Stimulated activated CD8-positive, alpha-beta memory T cell treated with anti-CD3 and anti-CD28 coated beads, Interleukin-15, amount 100 ng/mL, for 4 hours (primary cell): ENCODE data around the gene YAP1.

ENCODE experiments used
- DNase-seq, 2 donors: peaks; one replicate each; pipeline ENCODE4 v3.0.0-alpha.2; 2020; ENCODE audit warnings: low read depth in 2 of 2

YAP1 gene

DNA sequence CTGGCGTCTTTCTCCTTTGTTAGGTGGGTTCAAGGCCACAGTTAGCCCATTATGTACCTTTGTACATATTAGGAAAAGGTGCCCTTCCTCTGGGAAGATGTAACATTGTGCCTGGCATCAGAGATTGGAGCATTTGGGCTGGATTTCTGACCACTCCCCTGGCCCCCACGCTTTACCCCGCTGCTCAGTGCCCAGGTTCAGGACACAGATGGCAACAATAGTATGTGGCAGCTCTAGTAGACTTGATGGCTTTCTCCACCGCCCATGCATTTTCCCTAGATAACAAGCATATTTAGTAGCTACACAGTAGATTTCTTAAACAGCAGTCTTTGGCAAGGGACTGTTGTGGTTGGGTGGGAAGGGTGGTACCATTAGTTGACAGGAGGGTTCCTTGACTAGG is 53.1 kb downstream of the YAP1 start:
- no peak for DNase-seq

DNA sequence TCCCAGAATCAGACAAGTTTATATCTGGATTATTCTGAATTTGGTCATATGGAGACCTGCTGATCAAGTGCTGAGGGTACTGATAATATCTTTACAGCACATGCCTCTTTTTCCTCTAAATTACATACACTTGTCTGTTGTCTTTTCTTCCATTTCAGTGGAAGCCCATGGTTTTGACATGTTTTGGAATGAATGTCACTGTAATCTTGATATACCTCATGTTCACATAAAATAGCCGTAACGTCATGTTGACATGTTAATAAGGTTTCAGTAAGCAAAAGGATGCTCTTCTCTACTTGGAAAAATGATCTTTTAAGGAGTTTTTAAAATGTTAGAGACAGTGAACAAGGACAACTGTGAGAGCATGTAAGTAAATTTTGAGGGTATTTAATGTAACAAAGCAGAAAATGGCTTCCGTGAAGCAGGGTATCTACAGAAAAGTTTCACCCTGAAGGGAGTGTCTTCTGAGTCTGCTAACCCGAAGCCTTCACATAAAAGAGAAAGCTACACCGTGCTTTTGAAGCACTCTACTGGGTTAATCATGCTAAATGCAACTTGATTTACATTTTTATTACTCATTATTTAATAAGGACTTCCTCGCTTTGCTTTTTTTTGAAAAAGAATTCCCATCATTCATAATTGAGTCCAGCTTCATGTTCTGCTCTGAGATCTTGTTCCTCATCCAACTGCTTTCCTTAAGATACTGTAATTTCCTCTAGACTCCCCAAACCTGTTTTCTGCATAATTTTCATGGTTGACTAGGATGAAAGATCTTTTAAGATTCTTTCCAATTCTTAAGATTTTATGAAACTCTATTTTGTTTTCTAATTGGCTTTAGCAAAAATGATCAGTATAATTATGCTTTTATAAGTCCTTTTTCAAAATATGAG is 56.2 kb downstream of the YAP1 start:
- DNase-seq = no peak

DNA sequence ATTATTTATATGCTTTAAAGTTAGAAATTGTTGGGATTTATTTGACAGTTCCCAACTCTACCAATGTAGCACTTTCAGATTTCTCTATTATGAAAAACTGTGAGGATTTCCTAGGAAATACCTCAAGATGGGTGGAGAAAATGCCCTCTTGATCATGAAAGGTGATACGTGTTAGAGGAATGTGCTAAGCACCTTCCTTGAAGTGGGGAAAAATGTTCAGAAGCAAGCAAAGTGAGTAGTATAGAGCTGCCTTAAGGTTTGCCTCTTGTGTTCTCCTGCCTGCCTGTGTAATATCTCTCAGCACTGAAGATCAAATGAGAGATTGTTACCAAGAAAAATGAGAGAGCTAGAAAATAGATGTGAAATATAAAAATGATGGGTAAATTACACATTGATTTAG is 58.2 kb downstream of the YAP1 start:
- no peak for DNase-seq

DNA sequence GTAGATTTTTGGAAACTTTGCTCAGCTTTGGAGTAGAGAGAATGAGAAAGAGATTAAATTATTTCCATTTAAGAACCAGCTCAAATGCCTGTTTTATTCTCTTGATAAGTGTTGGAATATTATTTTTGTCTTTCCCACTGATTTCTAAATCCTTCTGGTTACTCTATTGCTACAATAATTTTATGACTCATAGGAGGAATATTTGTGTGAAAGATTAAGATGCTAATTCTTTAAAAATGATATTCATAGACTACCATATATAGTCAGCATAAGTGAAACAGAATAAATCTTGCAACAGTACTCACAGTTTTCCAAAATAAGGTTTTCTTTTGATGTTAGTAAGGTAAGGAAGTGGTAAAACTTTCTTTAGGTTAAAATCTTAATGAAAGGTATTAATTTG is 60.9 kb downstream of the YAP1 start:
- no peak for DNase-seq

DNA sequence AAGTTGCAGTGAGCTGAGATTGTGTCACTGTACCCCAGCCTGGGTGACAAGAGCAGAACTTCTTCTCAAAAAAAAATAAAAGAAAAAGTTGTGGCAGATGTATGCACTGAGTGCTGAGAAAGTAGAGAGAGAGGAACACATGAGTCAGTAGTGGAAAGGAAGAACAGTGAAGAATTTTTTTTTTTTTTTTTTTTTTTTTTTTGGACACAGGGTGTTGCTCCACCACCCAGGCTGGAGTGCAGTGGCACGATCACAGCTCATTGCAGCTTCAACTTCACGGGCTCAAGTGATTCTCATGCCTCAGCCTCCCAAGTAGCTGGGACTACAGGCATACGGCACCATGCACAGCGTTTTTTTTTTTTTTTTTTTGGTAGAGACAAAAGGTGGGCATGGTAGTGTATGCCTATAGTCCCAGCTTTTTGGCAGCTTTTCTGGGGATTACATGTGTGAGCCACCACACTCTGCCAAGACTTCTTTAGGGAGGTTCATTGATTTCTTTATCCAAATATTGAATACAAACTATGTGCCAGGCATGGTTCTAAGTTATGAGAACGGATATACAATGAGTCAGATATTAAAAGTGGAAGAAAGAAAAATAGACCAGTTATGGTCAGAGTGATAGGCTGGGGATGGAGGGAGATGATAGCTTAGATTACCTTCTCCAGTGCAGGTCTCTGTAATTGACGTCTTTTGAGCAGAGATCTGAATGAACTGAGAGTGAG is 62.0 kb downstream of the YAP1 start:
- DNase-seq = no peak

DNA sequence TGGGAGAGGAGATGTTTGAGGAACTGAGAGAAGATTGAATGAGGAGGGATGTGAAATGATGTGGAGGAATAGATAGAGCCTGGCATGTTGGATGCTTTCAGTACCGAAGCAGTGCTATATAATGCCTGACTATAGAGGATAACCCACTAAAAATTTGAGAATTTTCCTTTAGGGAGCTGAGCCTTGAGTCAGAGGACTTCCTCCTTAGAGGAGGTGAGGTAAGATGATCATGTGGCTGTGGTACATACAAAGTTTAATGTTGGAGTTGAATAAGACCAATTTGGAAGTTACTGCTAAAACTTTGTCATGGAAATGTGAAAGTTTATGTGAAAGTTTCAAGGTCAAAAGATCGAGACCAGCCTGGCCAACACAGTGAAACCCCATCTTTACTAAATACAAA is 66.9 kb downstream of the YAP1 start:
- DNase-seq = no peak

DNA sequence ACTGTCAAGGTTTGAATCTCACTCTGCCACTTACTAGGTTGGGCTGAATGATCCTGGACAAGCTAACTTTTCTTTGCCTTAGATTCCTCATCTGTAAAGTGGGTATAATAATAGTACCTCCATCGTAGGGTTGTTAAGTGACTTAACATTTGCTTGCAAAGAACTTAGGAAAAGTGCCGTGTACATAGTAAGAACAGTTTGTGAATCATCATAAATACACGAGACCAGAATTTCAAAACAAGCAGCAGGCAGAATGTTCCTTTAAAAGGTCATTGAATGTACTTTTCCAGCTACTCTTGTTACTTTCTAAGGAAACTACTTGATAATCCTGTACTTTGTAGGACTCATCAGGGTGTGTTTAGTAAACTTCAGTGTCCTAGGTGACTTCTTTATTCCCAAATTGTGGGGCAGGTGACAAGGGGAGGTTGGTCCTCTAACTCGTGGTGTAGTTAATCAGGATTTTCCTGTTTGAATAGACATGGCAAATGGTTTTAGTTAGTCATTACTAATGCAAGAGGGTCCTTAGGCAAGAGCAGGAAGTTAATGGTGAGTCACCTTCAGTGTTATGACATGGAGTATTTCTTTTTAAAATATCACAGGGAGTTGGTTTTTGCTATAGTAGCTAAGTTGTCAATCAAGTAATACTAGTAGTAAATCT is 67.9 kb downstream of the YAP1 start:
- no peak for DNase-seq

DNA sequence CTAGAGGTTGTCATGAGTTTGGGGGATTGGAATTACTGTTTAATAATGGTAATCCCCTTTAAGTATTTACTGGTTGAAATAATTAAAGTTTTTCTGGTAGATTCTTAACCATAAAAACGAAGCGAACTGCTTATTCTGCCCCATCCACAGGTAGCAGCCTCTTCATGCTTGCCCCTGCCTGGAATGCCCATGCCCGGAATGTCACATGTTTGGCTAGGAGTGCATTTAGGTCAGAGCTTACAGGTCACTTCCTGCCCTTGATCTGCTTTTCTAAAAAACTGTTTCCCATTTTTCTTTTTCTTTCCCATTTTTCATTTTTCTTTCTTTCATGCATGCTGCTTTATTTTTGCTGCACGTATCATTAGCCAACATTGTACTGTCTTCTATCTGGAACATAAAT is 69.1 kb downstream of the YAP1 start:
- no peak for DNase-seq

DNA sequence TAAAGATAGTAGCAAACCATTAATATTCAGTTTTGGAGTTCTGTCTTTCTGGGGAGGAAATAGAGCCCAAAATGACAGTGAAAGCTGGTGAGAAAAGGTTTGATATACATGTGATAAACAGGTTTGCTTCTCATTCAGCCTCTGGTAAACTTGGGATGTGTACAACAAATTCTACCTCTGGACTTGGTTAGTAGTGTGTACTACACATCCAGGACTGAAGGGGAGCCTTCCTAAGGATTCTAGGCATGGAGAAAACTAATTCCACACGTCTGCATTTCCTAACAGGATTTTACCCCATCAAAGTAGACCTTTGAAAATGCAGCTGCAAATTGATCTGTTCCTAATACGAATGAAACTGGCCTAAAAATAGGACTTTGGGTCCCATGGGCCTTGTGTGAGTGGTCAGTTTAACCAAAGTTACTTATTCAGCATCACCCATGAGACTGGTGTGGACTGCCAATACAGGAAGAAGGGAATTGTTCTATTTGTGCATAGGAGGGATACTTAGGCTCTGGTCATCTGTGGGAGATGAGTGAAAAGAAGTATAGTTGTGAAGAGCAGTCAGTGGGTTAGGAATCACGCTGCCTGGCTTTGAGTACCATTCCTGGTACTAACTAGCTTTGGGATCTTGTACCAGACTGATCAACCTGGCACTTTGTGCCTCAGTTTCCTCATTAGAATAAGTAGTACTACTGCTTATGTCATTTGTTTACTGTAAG is 74.2 kb downstream of the YAP1 start:
- DNase-seq = no peak

DNA sequence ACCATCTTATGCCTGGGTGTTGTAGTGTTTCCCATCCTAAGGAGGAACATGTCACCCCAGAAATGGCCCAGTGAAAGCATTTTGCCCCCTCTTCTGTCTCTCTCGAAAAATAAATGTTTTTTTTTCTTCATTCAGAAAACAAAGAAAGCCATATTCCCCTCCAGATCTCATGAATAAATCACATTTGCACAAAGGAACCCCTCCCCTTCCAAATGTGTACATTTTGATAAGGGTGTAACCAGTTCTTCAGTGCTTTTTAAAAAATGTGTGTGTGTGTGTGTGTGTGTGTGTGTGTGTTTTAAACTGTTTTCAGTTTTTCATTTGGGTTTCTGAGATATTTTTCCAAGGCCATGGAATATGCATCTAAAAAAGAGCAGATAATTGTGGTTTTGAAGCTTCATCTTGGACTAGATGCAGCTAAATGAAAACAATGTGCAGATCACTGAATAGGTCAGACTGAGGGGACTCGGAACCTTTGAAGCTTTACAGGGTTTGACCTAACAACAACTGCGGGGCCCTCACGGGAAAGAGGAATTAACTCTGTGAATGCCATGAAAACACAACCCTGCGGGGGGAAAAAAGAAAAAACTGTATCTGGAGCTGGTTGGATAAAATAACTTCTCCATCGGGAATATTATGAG is 76.4 kb downstream of the YAP1 start:
- no peak for DNase-seq

DNA sequence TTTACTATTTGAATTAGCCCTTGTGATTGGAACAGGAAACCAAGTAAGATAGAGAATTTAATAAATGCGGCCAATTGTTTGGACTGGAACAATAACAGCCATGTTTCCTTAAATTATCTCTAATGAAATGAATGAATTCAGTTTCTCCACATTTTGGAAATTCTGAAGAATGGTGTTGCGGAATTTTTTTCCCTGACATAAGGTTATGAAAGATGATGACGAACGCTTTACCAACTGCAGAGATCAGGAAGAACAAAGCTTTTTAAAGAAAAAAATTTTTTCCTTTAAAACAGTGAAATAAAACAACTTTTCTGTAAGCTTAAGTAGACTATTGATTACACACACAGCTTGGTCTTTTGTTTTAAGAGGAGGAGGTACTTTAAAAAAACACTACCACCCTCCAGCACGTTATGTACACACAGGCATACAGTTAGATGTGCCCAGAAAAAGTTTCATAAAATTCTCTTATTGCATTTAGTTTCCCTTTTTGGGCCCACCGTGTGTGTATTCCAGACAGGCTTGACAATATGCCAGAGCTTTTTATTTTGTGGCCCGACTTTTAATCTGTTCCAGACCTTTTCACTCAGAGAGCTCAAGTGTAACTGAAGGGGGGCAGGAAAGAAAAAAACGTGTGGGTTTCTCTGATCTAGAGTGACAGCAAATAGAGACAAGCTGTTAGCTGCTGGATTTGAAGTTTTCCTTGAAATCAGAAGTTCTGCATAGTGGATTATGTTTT is 77.3 kb downstream of the YAP1 start:
- no peak for DNase-seq

DNA sequence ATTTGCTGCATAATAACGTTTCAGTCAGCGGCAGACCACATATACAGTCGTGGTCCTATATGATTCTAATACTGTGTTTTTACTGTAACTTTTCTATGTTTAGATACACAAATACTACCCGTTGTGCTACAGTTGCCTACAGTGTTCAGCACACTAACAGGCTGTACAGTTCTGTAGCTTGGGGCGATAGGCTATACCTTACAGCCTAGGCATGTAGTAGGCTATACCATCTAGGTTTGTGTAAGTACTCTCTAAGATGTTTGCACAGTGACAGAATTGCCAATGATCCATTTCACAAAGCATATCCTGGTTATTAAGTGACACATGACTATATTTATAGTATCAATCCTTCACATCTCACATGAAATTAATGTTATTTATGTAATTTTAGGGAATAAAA is 78.2 kb downstream of the YAP1 start:
- DNase-seq = no peak

DNA sequence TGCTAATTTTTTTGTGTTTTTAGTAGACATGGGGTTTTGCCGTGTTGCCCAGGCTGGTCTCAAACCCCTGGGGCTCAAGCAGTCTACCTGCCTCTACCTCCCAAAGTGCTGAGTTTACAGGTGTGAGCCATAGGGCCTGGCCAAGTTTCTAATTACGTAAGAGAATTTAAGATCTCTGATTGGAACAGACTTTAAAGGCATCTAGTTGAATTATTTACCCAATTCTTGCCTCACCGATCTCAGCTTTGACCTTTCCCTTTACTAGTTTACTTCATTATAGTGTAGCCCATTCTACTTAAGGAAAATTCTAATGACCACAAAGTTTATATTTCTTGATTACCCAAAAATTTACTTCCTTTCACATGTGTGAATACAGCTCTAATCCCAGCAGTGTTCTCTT is 81.6 kb downstream of the YAP1 start:
- no peak for DNase-seq

DNA sequence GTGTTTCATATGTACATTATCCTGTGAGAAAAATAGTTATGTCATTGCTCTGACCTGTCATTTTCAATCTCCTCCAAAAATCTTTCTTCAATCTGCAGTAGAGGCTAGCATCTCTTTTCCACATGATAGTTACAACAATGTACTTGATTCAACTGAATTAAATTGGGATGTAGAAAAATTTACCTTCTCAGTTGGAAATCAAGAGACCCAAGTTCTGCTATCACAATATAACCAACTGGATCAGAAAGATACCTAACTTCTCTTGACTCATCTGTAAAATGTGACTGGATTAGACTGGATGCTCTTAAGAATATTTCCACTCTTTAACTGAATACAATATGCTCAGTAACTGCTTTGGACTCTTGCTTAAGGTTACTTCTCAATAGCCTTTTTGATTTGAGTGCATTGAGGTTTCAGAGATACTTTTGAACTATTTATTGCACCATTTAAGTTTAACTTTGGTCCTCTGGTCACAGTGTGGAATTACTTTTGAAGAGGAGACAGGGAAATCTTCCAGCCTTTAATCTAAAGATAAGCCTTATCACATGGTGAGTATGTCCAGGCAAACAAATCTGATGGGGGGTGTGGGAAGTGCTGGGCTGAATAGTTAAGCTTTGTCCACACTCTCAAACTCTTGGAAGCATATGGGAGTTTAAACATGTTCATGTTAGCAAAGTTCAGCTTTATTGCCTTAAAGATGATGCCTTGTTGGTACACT is 82.3 kb downstream of the YAP1 start:
- no peak for DNase-seq

DNA sequence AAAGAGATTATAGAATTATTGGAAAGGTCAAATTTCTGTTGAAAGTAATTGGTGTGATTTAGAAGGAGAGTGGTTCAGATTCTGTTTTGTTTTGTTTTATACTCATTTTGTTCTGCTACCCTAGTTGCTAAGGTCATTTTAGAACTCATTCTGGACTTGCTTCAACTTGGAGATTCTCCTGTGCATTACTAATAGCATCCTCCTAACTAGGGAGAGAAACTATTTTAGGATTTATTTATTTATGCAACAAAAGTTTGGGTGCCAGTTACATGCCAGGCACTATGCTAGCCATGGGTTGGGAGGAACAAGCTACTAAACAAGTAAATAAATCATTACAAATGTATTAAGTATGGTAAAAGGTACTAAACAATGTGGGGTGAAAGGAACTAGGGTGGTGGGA is 84.0 kb downstream of the YAP1 start:
- no peak for DNase-seq

DNA sequence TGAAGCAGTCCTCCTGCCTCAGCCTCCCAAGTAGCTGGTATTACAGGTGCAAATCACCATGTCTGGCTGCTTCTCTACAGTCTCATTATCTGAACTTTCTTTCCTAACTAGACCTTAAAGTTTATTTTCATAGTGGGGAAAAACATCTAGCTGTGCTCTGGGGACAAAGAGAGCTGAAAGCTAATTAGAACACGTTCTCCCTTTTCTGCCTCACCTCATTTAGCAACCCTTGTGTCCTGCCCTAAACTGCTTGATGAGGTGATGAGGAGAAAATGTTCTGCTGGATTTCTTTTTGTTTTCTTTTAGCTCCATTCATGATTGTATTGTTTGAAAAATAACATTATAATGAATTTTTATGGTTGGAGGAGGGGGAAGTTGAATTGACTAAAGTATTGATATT is 84.7 kb downstream of the YAP1 start:
- no peak for DNase-seq

DNA sequence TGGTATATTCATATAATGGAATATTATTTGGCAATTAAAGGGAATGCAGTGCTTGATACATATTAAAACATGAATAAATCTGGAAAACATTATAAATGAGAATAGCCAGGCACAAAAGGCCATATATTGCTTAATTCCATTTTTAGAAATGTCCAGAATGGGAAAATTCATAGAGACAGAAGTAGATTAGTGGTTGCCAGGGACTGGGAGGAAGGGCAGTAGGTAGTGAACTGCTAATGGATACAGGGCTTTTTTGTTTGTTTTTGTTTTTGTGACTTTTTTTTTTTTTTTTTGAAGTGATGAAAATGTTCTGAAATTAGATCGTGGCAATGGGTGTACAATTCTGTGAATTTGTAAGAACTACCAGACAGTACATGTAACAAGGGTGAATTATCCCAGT is 86.1 kb downstream of the YAP1 start:
- DNase-seq = no peak

DNA sequence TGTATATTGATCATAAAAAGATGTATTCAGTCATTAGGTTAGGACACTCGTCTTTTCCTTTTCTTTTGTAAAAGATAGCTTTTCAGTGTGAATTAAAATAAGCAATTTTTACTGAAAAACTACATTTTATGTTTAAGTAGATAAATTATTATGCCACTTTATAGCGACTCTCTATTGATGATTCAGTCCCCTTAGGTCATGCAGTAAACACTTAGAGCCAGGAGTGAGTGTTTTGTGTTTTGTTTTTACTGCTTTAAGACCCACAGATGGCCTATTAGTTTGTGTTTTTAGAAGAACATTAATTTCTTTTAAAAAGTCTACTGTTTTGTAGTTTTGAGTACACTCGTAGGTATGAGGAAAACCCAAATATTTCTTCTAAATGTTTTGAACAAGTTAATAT is 86.6 kb downstream of the YAP1 start:
- no peak for DNase-seq

DNA sequence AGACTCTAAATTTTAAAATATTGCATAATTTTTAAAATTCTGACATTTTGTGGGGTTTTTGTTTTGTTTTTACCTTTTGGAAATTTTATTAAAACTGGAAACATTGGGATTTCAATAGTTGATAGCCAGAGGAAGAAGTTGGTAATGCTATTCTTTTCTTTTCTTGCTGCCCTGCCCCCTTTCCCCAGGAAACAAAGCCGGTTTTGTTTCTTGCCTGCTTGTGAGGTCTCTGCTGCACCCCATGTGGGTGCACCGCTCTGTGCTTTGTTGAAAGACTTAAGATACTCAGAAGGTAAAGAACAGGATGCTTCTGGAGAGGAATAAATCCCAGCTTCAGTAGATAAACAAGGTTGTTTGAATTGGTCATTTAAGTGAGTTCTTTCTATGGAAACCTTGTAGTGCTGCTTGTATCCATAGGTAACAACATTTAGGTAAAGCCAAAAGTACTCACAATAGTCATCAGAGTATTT is 87.5 kb downstream of the YAP1 start:
- no peak for DNase-seq

DNA sequence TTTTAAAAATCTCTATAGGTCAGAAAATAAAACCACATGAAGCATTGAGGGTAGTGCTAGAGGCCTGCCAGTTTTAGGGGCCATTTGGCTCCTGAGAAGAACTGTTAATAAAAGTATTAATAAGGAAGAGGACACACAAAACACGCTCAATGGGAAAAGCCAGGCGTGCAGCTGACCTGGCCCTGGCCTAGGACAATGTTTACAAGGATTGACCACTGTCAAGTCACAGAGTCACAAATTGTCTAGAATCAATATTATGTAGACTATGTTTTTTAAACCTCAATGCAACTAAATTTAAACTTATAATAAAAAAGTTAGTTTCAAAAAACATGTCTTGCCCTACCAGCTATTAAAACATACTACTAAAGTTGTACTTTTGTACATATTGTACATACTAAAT is 89.4 kb downstream of the YAP1 start:
- no peak for DNase-seq
